Measurements from ENCODE around the gene RNF149. TPM values are rescaled to one million over a fixed set of nuclear protein-coding genes. Genes with fewer than 3 reads are reported as not detected.
"Not testable (repeated sequence)": the region's sequence is repeated elsewhere in the genome, so short reads cannot be mapped to it uniquely, and the experiment has no call there.

RNF149 gene
- total RNA-seq, 1 donor from 2014 or later = 15.6 TPM

- ATAC-seq = no peak
- intact Hi-C loops (cut with DNase I) = loop anchor here (2.0 to 5.0 kb wide), 2 partner anchors 57 to 97 kb away; partner anchors contain the start of gene RNF149
Observed at GRCh38 chr2:101249826-101250225, 58.7 kb downstream of the RNF149 start.

GRCh38 chr2:101248756-101249155 is 59.7 kb downstream of the RNF149 start:
- ATAC-seq; DNase-seq (ENCODE audit: missing footprints); intact Hi-C loops (cut with DNase I): not testable (repeated sequence)

More at GRCh38 chr2:101249826-101250225, 58.7 kb downstream of the RNF149 start:
- DNase-seq (ENCODE audit: missing footprints) = no peak

- intact Hi-C loops (cut with DNase I); ATAC-seq; DNase-seq (ENCODE audit: missing footprints): not testable (repeated sequence)
Observed at GRCh38 chr2:101245468-101245867, 63.0 kb downstream of the RNF149 start.

- DNase-seq (ENCODE audit: missing footprints); intact Hi-C loops (cut with DNase I); ATAC-seq: not testable (repeated sequence)
Observed at GRCh38 chr2:101244899-101245298, 63.6 kb downstream of the RNF149 start.

GRCh38 chr2:101244373-101244772 is 64.1 kb downstream of the RNF149 start:
- DNase-seq (ENCODE audit: missing footprints); ATAC-seq; intact Hi-C loops (cut with DNase I): not testable (repeated sequence)

- no peak for DNase-seq (ENCODE audit: missing footprints)
- ATAC-seq = no peak
- intact Hi-C loops (cut with DNase I) = no loop called here
Observed at GRCh38 chr2:101241158-101241557, 67.3 kb downstream of the RNF149 start.

- ATAC-seq; DNase-seq (ENCODE audit: missing footprints); intact Hi-C loops (cut with DNase I): not testable (repeated sequence)
Observed at GRCh38 chr2:101240694-101241093, 67.8 kb downstream of the RNF149 start.

GRCh38 chr2:101239760-101240118 is 68.8 kb downstream of the RNF149 start:
- DNase-seq (ENCODE audit: missing footprints); ATAC-seq; intact Hi-C loops (cut with DNase I): not testable (repeated sequence)

GRCh38 chr2:101238930-101239759 is 69.4 kb downstream of the RNF149 start:
- intact Hi-C loops (cut with DNase I) = no loop called here
- no peak for ATAC-seq
- DNase-seq (ENCODE audit: missing footprints) = no peak

GRCh38 chr2:101237944-101238343 is 70.6 kb downstream of the RNF149 start:
- ATAC-seq; DNase-seq (ENCODE audit: missing footprints); intact Hi-C loops (cut with DNase I): not testable (repeated sequence)

GRCh38 chr2:101235956-101236355 is 72.5 kb downstream of the RNF149 start:
- intact Hi-C loops (cut with DNase I); ATAC-seq; DNase-seq (ENCODE audit: missing footprints): not testable (repeated sequence)

- intact Hi-C loops (cut with DNase I) = no loop called here
- no peak for ATAC-seq
Observed at GRCh38 chr2:101234169-101234938, 74.1 kb downstream of the RNF149 start.

GRCh38 chr2:101232770-101233169 is 75.7 kb downstream of the RNF149 start:
- DNase-seq (ENCODE audit: missing footprints) (no peak), ATAC-seq (no peak)
- intact Hi-C loops (cut with DNase I) = no loop called here

More at GRCh38 chr2:101234169-101234938, 74.1 kb downstream of the RNF149 start:
- DNase-seq (ENCODE audit: missing footprints) = no peak

GRCh38 chr2:101231937-101232730 is 76.4 kb downstream of the RNF149 start:
- DNase-seq (ENCODE audit: missing footprints) (no peak), ATAC-seq (no peak)
- intact Hi-C loops (cut with DNase I) = no loop called here

- ATAC-seq (no peak), DNase-seq (ENCODE audit: missing footprints) (no peak)
- intact Hi-C loops (cut with DNase I) = no loop called here
Observed at GRCh38 chr2:101231240-101231639, 77.3 kb downstream of the RNF149 start.

- ATAC-seq = no peak
- no peak for DNase-seq (ENCODE audit: missing footprints)
- intact Hi-C loops (cut with DNase I) = no loop called here
Observed at GRCh38 chr2:101230541-101231001, 77.9 kb downstream of the RNF149 start.

Measured in Right ventricle myocardium inferior (tissue), 1 donor.